HepG2 (cell line): ENCODE measurements around the gene MRPS11. TPM values are rescaled to one million over a fixed set of nuclear protein-coding genes. Genes with fewer than 3 reads are reported as not detected.

ENCODE experiments used
- CBX5 ChIP-seq: sonication (generic); formaldehyde crosslinking; IDR thresholded peaks from 2 replicates; pipeline ENCODE4 v1.4.0; 2020; ENCODE audit warnings: missing genetic modification reagents, borderline replicate concordance
- ELF1 ChIP-seq: sonication (generic); formaldehyde crosslinking; IDR thresholded peaks from 2 replicates; pipeline ENCODE4 v1.4.0; 2020; ENCODE audit warnings: missing genetic modification reagents
- GMEB2 ChIP-seq: IDR thresholded peaks from 2 replicates; pipeline ENCODE4 v1.6.1; 2016; ENCODE audit warnings: missing biosample characterization, missing genetic modification reagents, low read depth
- HCFC1 ChIP-seq: fragments of 150-350 bp; IDR thresholded peaks from 2 replicates; pipeline ENCODE4 v1.6.1; 2014; ENCODE audit warnings: low read depth, low read length
- HDAC2 ChIP-seq: sonication (generic); formaldehyde crosslinking; IDR thresholded peaks from 2 replicates; pipeline ENCODE4 v1.4.0; 2020; ENCODE audit warnings: missing genetic modification reagents
- HIVEP1 ChIP-seq: sonication (generic); formaldehyde crosslinking; IDR thresholded peaks from 2 replicates; pipeline ENCODE4 v1.4.0; 2020; ENCODE audit warnings: mild to moderate bottlenecking, missing genetic modification reagents
- IKZF4 ChIP-seq: sonication (generic); formaldehyde crosslinking; IDR thresholded peaks from 2 replicates; pipeline ENCODE4 v1.5.1; 2020; ENCODE audit warnings: borderline replicate concordance, mild to moderate bottlenecking, low read depth, missing genetic modification reagents; ENCODE audit errors: not compliant biosample characterization
- JDP2 ChIP-seq: sonication (generic); formaldehyde crosslinking; IDR thresholded peaks from 2 replicates; pipeline ENCODE4 v1.8.1; 2022; ENCODE audit warnings: missing genetic modification reagents, borderline replicate concordance
- KDM4B ChIP-seq: sonication (generic); formaldehyde crosslinking; IDR thresholded peaks from 2 replicates; pipeline ENCODE4 v1.4.0; 2020; ENCODE audit warnings: missing genetic modification reagents
- MTA1 ChIP-seq: sonication (generic); formaldehyde crosslinking; IDR thresholded peaks from 2 replicates; pipeline ENCODE4 v1.4.0; 2020; ENCODE audit warnings: missing genetic modification reagents, mild to moderate bottlenecking, borderline replicate concordance
- PAXIP1 ChIP-seq: sonication (generic); formaldehyde crosslinking; conservative IDR thresholded peaks from 2 replicates; pipeline ENCODE4 v1.4.0; 2020; ENCODE audit warnings: mild to moderate bottlenecking, missing genetic modification reagents, moderate library complexity
- PRMT3 ChIP-seq: sonication (generic); formaldehyde crosslinking; IDR thresholded peaks from 2 replicates; pipeline ENCODE4 v1.8.1; 2022; ENCODE audit warnings: low read depth, mild to moderate bottlenecking, moderate library complexity, missing genetic modification reagents, borderline replicate concordance
- RBM22 ChIP-seq: fragments of 200-400 bp; formaldehyde crosslinking; optimal IDR thresholded peaks from 2 replicates; pipeline ENCODE3; 2017; ENCODE audit warnings: mild to moderate bottlenecking, low read length, moderate library complexity
- RXRB ChIP-seq: IDR thresholded peaks from 2 replicates; pipeline ENCODE4 v1.6.1; 2016; ENCODE audit warnings: borderline replicate concordance, missing genetic modification reagents, missing compliant biosample characterization
- SAP130 ChIP-seq: IDR thresholded peaks from 2 replicates; pipeline ENCODE4 v1.6.1; 2016; ENCODE audit warnings: low read depth
- SATB2 ChIP-seq: sonication (generic); formaldehyde crosslinking; IDR thresholded peaks from 2 replicates; pipeline ENCODE4 v1.5.0; 2020; ENCODE audit warnings: missing genetic modification reagents
- SNRNP70 ChIP-seq: fragments of 200-400 bp; formaldehyde crosslinking; IDR thresholded peaks from 2 replicates; pipeline ENCODE4 v1.6.1; 2017; ENCODE audit warnings: mild to moderate bottlenecking, low read depth, low read length, moderate library complexity
- SP2 ChIP-seq: sonication (generic); formaldehyde crosslinking; IDR thresholded peaks from 2 replicates; pipeline ENCODE4 v1.5.1; 2020; ENCODE audit warnings: mild to moderate bottlenecking, missing genetic modification reagents
- ZFP36 ChIP-seq: fragments of 150-350 bp; IDR thresholded peaks from 2 replicates; pipeline ENCODE4 v1.6.1; 2018; ENCODE audit warnings: borderline replicate concordance, low read length, low read depth; ENCODE audit not compliant: partially characterized antibody
- ZNF33A ChIP-seq: sonication (generic); formaldehyde crosslinking; IDR thresholded peaks from 2 replicates; pipeline ENCODE4 v1.5.1; 2020; ENCODE audit warnings: missing genetic modification reagents, mild to moderate bottlenecking, moderate library complexity, borderline replicate concordance
- ZNF546 ChIP-seq: sonication (generic); formaldehyde crosslinking; conservative IDR thresholded peaks from 2 replicates; pipeline ENCODE4 v1.8.1; 2023; ENCODE audit warnings: mild to moderate bottlenecking, missing genetic modification reagents
- ZNF557 ChIP-seq: sonication (generic); formaldehyde crosslinking; IDR thresholded peaks from 2 replicates; pipeline ENCODE4 v1.4.0; 2020; ENCODE audit warnings: missing genetic modification reagents
- ZNF615 ChIP-seq: sonication (generic); formaldehyde crosslinking; IDR thresholded peaks from 2 replicates; pipeline ENCODE4 v1.5.0; 2020; ENCODE audit warnings: mild to moderate bottlenecking, missing genetic modification reagents, borderline replicate concordance
- ZNF670 ChIP-seq: sonication (generic); formaldehyde crosslinking; IDR thresholded peaks from 2 replicates; pipeline ENCODE4 v1.8.0; 2022; ENCODE audit warnings: mild to moderate bottlenecking, missing genetic modification reagents, borderline replicate concordance
- ZNF713 ChIP-seq: sonication (generic); formaldehyde crosslinking; IDR thresholded peaks from 2 replicates; pipeline ENCODE4 v1.4.0; 2020; ENCODE audit warnings: mild to moderate bottlenecking, missing genetic modification reagents
- ZNF784 ChIP-seq: sonication (generic); formaldehyde crosslinking; IDR thresholded peaks from 2 replicates; pipeline ENCODE4 v1.5.1; 2020; ENCODE audit warnings: missing genetic modification reagents, mild to moderate bottlenecking, borderline replicate concordance
- polyA plus RNA-seq, 8 experiments: library from polyadenylated mRNA; depleted of rRNA in 3 of 8; stranded (reverse) in 7 of 8; unstranded in 1 of 8; fragments of >200 nt; fragmentation: Illumina TruSeq in 4 of 8; extraction: Trizol in 4 of 8; gene quantifications; 2 replicates each; pipeline versions ENCODE4 v1.2.1 to v1.2.3, GENCODE V29; 2011 to 2016; ENCODE audit warnings: low read depth in 4 of 8, missing spikeins in 1 of 8, mixed read lengths in 1 of 8; ENCODE audit not compliant: insufficient read depth in 1 of 8
- total RNA-seq, 5 experiments: library from RNA; depleted of rRNA; stranded (reverse); fragments of >200 nt; fragmentation: Illumina TruSeq; extraction: Trizol; gene quantifications; 2 replicates each; pipeline ENCODE4 v1.2.3, GENCODE V29; 2016; ENCODE audit warnings: low read depth in 1 of 5

The MRPS11 gene
- total and polyA plus RNA-seq, 2 of the 13 experiments (the other 11 are each of a cell fraction or from before 2014, with no cell fraction given): 50.1 to 72.7 TPM

- no peak for TF ChIP-seq JDP2 (CRISPR knock-in tag)
- TF ChIP-seq ZFP36: no peak
- peak; percentile 93 for TF ChIP-seq SAP130 (CRISPR knock-in tag)
- TF ChIP-seq SNRNP70: no peak
- TF ChIP-seq ZNF546 (CRISPR knock-in tag): peak; percentile 65; the same call in 1 of the 2 replicates
- TF ChIP-seq HCFC1: no peak
- TF ChIP-seq RBM22: no peak
- TF ChIP-seq ZNF33A (CRISPR knock-in tag): no peak
- TF ChIP-seq ZNF615 (CRISPR knock-in tag): no peak
- TF ChIP-seq SATB2 (CRISPR knock-in tag): 0 out of 2 replicates have a peak, but pooled peaks have one; percentile 36
- TF ChIP-seq ELF1 (CRISPR knock-in tag): no peak
- peak; percentile 96 for TF ChIP-seq PAXIP1 (CRISPR knock-in tag)
- TF ChIP-seq SP2 (CRISPR knock-in tag): no peak
- no peak for TF ChIP-seq KDM4B
- TF ChIP-seq ZNF713 (CRISPR knock-in tag): no peak
- peak; percentile 92 for TF ChIP-seq RXRB (CRISPR knock-in tag)
- TF ChIP-seq HIVEP1 (CRISPR knock-in tag): no peak
- no peak for TF ChIP-seq GMEB2
- no peak for TF ChIP-seq MTA1 (CRISPR knock-in tag)
- no peak for TF ChIP-seq ZNF670
- no peak for TF ChIP-seq IKZF4 (CRISPR knock-in tag)
- TF ChIP-seq HDAC2 (CRISPR knock-in tag): peak; percentile 80
- no peak for TF ChIP-seq ZNF784 (CRISPR knock-in tag)
- TF ChIP-seq PRMT3: no peak
- TF ChIP-seq CBX5 (CRISPR knock-in tag): no peak
- 0 out of 2 replicates have a peak, but pooled peaks have one; percentile 38 for TF ChIP-seq ZNF557
Observed at GRCh38 chr15:88465633-88466224, 1.8 kb upstream of the MRPS11 start (continued).
